Fibroblast of lung (primary cell): ENCODE data around the gene ANP32B.

Source experiments
- CTCF ChIP-seq, 2 donors: IDR thresholded peaks in 1 of 2; conservative IDR thresholded peaks in 1 of 2; 1 replicate in 1 of 2; 2 replicates in 1 of 2; pipeline ENCODE4 v1.5.1; 2011 to 2012; ENCODE audit warnings: low read length in 2 of 2, control low read depth in 1 of 2, inconsistent platforms in 1 of 2, low read depth in 1 of 2, mild to moderate bottlenecking in 1 of 2
- EZH2 ChIP-seq: IDR thresholded peaks from 2 replicates; pipeline ENCODE4 v1.5.1; 2012; ENCODE audit warnings: low read length, control low read depth, mild to moderate bottlenecking; ENCODE audit errors: missing control alignments

- TF ChIP-seq CTCF (conservative IDR thresholded peaks at IDR 0.05 in 1 of 2, IDR thresholded peaks at IDR 0.05 in 1 of 2; ENCODE audit: low read depth in 1 of 2, low read length in 2 of 2): no peak
- no peak for TF ChIP-seq EZH2
Observed at GRCh38 chr9:98046180-98046543, 63.0 kb downstream of the ANP32B start.
